Fibroblast of villous mesenchyme (primary cell): ENCODE measurements around the gene PTK6. TPM values are rescaled to one million over a fixed set of nuclear protein-coding genes. Genes with fewer than 3 reads are reported as not detected.

ENCODE experiments used
- DNase-seq: peaks from one replicate; pipeline ENCODE4 v3.0.0-alpha.2; 2010; ENCODE audit warnings: low read depth
- H3K4me3 ChIP-seq: 2 replicates; pipeline ENCODE4 v1.5.1; 2011; ENCODE audit warnings: low read depth, mild to moderate bottlenecking, low read length
- total RNA-seq: library from RNA; depleted of rRNA; stranded (reverse); fragments of >200 nt; gene quantifications from 2 replicates; pipeline ENCODE4 v1.2.3, GENCODE V29; 2012
- TF ChIP-seq, protein P1 (sequence below): IDR thresholded peaks from 2 replicates; pipeline ENCODE4 v1.5.1; 2012; ENCODE audit warnings: low read depth, mild to moderate bottlenecking, low read length; ENCODE audit not compliant: insufficient read depth

PTK6 gene
- total RNA-seq, 1 donor = under 0.01 TPM

- no peak overlapping the region for H3K4me3 ChIP-seq
- TF ChIP-seq, protein P1, sequence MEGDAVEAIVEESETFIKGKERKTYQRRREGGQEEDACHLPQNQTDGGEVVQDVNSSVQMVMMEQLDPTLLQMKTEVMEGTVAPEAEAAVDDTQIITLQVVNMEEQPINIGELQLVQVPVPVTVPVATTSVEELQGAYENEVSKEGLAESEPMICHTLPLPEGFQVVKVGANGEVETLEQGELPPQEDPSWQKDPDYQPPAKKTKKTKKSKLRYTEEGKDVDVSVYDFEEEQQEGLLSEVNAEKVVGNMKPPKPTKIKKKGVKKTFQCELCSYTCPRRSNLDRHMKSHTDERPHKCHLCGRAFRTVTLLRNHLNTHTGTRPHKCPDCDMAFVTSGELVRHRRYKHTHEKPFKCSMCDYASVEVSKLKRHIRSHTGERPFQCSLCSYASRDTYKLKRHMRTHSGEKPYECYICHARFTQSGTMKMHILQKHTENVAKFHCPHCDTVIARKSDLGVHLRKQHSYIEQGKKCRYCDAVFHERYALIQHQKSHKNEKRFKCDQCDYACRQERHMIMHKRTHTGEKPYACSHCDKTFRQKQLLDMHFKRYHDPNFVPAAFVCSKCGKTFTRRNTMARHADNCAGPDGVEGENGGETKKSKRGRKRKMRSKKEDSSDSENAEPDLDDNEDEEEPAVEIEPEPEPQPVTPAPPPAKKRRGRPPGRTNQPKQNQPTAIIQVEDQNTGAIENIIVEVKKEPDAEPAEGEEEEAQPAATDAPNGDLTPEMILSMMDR = no peak
- DNase-seq = no peak
Measured at GRCh38 chr20:63543733-63544132, 6.6 kb upstream of the PTK6 start.

GRCh38 chr20:63543131-63543530, 6.0 kb upstream of the PTK6 start:
- DNase-seq = no peak
- no peak overlapping the region for H3K4me3 ChIP-seq
- TF ChIP-seq, protein P1 = no peak

DNA sequence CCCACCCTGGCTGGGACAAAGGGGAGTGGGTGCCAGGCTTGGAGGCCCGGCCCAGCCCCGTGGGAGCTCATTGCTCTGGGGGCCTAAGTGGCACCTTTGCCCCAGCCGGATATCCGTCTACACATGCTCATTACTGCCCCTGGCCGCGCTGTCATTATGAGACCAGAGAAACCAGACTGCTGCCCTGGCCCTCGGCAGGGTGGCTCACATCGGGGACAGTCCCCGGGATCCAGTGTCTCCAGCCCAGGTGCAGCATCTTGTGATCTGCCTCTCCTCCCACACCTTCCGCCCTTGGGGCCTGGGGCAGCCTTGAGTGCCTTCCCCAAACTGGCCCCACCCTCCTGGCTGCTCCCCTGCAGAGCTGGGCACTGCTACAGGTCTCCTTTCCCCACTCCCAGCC, 5.5 kb upstream of the PTK6 start:
- DNase-seq = no peak
- no peak overlapping the region for H3K4me3 ChIP-seq
- TF ChIP-seq, protein P1 = no peak

DNA sequence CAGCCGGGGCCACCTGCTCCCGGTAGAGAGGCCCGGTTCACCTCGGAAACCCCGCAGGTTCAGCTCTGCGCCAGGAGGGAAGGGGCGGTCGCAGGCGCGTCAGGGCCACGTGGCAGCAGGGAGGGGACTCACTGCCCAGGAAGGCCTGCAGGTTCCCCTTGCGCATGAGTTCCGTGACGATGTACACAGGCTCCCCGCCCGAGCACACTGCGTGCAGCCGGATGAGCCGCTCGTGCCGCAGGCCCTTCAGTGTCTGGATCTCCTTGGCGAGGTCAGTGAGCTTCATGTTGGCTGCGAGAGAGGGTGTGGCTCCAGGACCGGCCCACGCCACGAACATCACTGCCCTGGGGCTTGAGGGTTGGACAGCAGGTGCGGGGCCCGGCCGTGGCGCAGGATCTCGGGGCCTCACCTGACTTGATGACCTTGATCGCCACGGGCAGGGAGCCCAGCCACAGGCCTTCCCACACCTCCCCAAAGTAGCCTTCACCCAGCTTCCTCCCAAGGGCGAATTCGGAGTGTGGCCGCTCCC, 4.9 kb upstream of the PTK6 start:
- no peak for DNase-seq
- no peak overlapping the region for H3K4me3 ChIP-seq
- TF ChIP-seq, protein P1 = no peak

DNA sequence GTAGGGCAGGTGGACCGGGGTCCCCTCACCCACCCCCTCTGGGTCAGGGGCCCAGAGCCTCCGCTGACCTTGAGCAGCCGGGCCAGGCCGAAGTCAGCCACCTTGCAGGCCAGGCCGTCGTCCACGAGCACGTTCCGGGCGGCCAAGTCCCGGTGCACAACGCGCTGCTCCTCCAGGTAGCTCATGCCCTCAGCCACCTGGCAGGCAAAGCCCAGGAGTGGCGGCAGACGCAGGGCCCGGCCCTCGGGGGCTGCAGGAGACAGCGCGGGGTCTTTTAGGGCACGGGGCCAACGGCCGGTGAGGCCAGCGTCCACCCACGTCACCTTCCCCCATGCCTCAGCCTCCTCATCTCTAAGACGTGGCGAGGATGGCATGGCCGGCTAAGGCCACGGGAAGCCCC, 4.2 kb upstream of the PTK6 start:
- no peak for DNase-seq
- no peak overlapping the region for H3K4me3 ChIP-seq
- TF ChIP-seq, protein P1 = no peak

DNA sequence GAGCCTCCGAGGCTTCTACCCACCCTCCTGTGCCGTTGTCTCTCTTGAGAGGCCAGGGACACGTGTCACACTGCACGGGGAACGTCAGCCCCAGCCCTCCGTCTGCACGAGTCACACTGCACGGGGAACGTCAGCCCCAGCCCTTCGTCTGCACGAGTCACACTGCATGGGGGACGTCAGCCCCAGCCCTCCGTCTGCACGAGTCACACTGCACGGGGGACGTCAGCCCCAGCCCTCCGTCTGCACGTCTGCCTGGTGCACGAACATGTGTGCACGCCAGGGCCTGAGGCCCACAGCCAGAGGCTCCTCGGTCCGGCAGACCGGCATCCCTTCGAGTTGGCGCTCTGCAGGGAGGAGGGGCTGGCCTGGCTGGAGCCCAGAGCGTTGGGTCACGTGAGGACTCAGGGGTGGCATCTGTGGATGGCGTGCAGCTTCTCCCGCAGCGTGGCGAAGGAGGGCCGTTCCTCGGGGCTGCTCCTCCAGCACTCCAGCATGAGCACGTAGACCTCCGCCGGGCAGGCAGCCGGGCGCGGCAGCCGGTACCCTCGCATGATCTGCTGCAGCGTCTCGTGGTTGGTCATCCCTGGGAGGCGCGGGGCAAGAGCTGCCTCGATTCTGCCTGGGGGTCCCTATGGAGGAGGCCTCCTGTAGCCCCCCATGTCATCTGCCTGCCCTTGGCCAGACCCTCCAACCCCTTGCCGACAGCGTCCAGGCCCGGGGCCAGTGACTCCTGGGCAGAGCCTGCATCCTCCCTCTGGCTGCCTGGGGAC, 3.4 kb upstream of the PTK6 start:
- no peak overlapping the region for H3K4me3 ChIP-seq
- TF ChIP-seq, protein P1 = no peak
- no peak for DNase-seq
